Suprapubic skin (tissue), 4 donors: ENCODE results near the gene MISP. TPM values are rescaled to one million over a fixed set of nuclear protein-coding genes. Genes with fewer than 3 reads are reported as not detected.
A peak's percentile ranks its signal among the peaks of the same experiment; 100 is the strongest.

Experiments
- DNase-seq, 2 donors: peaks; one replicate each; pipeline ENCODE4 v3.0.0-alpha.2; 2019; ENCODE audit warnings: low spot score in 2 of 2
- H3K27ac ChIP-seq: fragments of 200-600 bp; sonication (generic); one replicate; pipeline ENCODE4 v1.5.1; 2019
- H3K27me3 ChIP-seq: fragments of 200-600 bp; sonication (generic); one replicate; pipeline ENCODE4 v1.5.1; 2019
- H3K36me3 ChIP-seq: fragments of 200-600 bp; sonication (generic); one replicate; pipeline ENCODE4 v1.5.1; 2019
- H3K4me1 ChIP-seq: fragments of 200-600 bp; sonication (generic); one replicate; pipeline ENCODE4 v1.5.1; 2019
- H3K4me3 ChIP-seq: fragments of 200-600 bp; sonication (generic); one replicate; pipeline ENCODE4 v1.5.1; 2019; ENCODE audit warnings: mild to moderate bottlenecking
- H3K9me3 ChIP-seq: fragments of 200-600 bp; sonication (generic); one replicate; pipeline ENCODE4 v1.5.1; 2019
- CTCF ChIP-seq, 2 donors: fragments of 200-600 bp in 1 of 2; fragments of 450-650 bp in 1 of 2; sonication (generic) in 1 of 2; IDR thresholded peaks; one replicate each; pipeline ENCODE4 v1.5.1; 2016 to 2019; ENCODE audit warnings: antibody characterized with exemption in 2 of 2, mild to moderate bottlenecking in 1 of 2, moderate library complexity in 1 of 2
- EP300 ChIP-seq: sonication (generic); formaldehyde crosslinking; IDR thresholded peaks from one replicate; pipeline ENCODE4 v1.6.1; 2017; ENCODE audit warnings: antibody characterized with exemption
- POLR2A ChIP-seq, 2 donors: fragments of 450-650 bp; IDR thresholded peaks; one replicate each; pipeline ENCODE4 v1.6.1; 2017; ENCODE audit warnings: antibody characterized with exemption in 2 of 2, mild to moderate bottlenecking in 2 of 2, moderate library complexity in 2 of 2
- POLR2AphosphoS5 ChIP-seq, 3 donors: sonication (generic); formaldehyde crosslinking; IDR thresholded peaks; one replicate each; pipeline ENCODE4 v1.6.1; 2017; ENCODE audit warnings: antibody characterized with exemption in 3 of 3
- WGBS: methylation state at CpG from one replicate; pipeline ENCODE4 v1.1.5; 2018; 5-methylcytosine and 5-hydroxymethylcytosine counted together
- total RNA-seq, 4 donors: library from RNA; depleted of rRNA; stranded (reverse); fragments of >200 nt; gene quantifications; one replicate each; pipeline ENCODE4 v1.1.0, GENCODE V29; 2016

The MISP gene
- total RNA-seq, 4 donors from 2014 or later = 0.60 to 6.5 (median 2.0) TPM; not detected in 1

GRCh38 chr19:788983-789700 lies 38.2 kb downstream of the MISP start:
- Histone ChIP-seq H3K27ac (peak overlapping the region; percentile 81), H3K36me3 (no peaks in the 10 kb centered on the region), H3K4me1 (peaks cover 36% of the 10 kb centered on the region), H3K27me3 (no peaks in the 10 kb centered on the region), H3K4me3 (peak overlapping the region; percentile 6), H3K9me3 (no peaks in the 10 kb centered on the region)
- 35% methylated on average over 19 of the region's 33 CpGs for WGBS
- DNase-seq = no peak
- no peak for TF ChIP-seq POLR2AphosphoS5 (IDR thresholded peaks at IDR 0.05)
- TF ChIP-seq EP300 = no peak
- no peak for TF ChIP-seq POLR2A (IDR thresholded peaks at IDR 0.05)
- no peak for TF ChIP-seq CTCF (IDR thresholded peaks at IDR 0.05)

GRCh38 chr19:789701-790060 lies 38.8 kb downstream of the MISP start:
- no peak for DNase-seq
- Histone ChIP-seq H3K36me3 (no peaks in the 10 kb centered on the region), H3K27me3 (no peaks in the 10 kb centered on the region), H3K4me1 (peaks cover 36% of the 10 kb centered on the region), H3K4me3 (peak overlapping the region; percentile 6), H3K9me3 (no peaks in the 10 kb centered on the region), H3K27ac (peak overlapping the region; percentile 81)
- 73% methylated on average over 9 of the region's 9 CpGs for WGBS
- TF ChIP-seq POLR2A (IDR thresholded peaks at IDR 0.05) = no peak
- TF ChIP-seq CTCF (IDR thresholded peaks at IDR 0.05) = no peak
- TF ChIP-seq EP300 = no peak
- TF ChIP-seq POLR2AphosphoS5 (IDR thresholded peaks at IDR 0.05) = no peak

GRCh38 chr19:791007-791566 lies 40.2 kb downstream of the MISP start:
- 90% methylated on average over 26 of the region's 26 CpGs for WGBS
- no peak for DNase-seq
- Histone ChIP-seq H3K36me3 (no peaks in the 10 kb centered on the region), H3K27me3 (no peaks in the 10 kb centered on the region), H3K9me3 (no peaks in the 10 kb centered on the region), H3K4me3 (no peak overlapping the region), H3K4me1 (peaks cover 45% of the 10 kb centered on the region), H3K27ac (peak overlapping the region; percentile 48)
- TF ChIP-seq POLR2AphosphoS5 (IDR thresholded peaks at IDR 0.05) (no peak), POLR2A (IDR thresholded peaks at IDR 0.05) (no peak), CTCF (IDR thresholded peaks at IDR 0.05) (no peak), EP300 (no peak)

GRCh38 chr19:791567-792305 lies 40.8 kb downstream of the MISP start:
- no peaks in the 10 kb centered on the region for H3K36me3 ChIP-seq
- DNase-seq = no peak
- H3K27me3 ChIP-seq = no peaks in the 10 kb centered on the region
- no peaks in the 10 kb centered on the region for H3K9me3 ChIP-seq
- TF ChIP-seq POLR2AphosphoS5 (IDR thresholded peaks at IDR 0.05) = no peak
- no peak for TF ChIP-seq EP300
- no peak for TF ChIP-seq POLR2A (IDR thresholded peaks at IDR 0.05)
- no peak for TF ChIP-seq CTCF (IDR thresholded peaks at IDR 0.05)
- no peak overlapping the region for H3K4me3 ChIP-seq
- H3K4me1 ChIP-seq = peaks cover 50% of the 10 kb centered on the region
- peak overlapping the region; percentile 48 for H3K27ac ChIP-seq
- 55% methylated on average over 8 of the region's 8 CpGs for WGBS

- Histone ChIP-seq H3K4me3 (no peak overlapping the region), H3K27me3 (no peaks in the 10 kb centered on the region), H3K9me3 (no peaks in the 10 kb centered on the region), H3K27ac (no peak overlapping the region), H3K36me3 (no peaks in the 10 kb centered on the region), H3K4me1 (peaks cover 50% of the 10 kb centered on the region)
- no peak for TF ChIP-seq POLR2A (IDR thresholded peaks at IDR 0.05)
- TF ChIP-seq CTCF (IDR thresholded peaks at IDR 0.05) = no peak
- no peak for TF ChIP-seq POLR2AphosphoS5 (IDR thresholded peaks at IDR 0.05)
- no peak for TF ChIP-seq EP300
- 66% methylated on average over 13 of the region's 16 CpGs for WGBS
- no peak for DNase-seq
Measured at GRCh38 chr19:792306-792885, 41.5 kb downstream of the MISP start.
